ENCODE results near the gene EDC3. TPM values are rescaled to one million over a fixed set of nuclear protein-coding genes. Genes with fewer than 3 reads are reported as not detected.

EDC3 gene, protein sequence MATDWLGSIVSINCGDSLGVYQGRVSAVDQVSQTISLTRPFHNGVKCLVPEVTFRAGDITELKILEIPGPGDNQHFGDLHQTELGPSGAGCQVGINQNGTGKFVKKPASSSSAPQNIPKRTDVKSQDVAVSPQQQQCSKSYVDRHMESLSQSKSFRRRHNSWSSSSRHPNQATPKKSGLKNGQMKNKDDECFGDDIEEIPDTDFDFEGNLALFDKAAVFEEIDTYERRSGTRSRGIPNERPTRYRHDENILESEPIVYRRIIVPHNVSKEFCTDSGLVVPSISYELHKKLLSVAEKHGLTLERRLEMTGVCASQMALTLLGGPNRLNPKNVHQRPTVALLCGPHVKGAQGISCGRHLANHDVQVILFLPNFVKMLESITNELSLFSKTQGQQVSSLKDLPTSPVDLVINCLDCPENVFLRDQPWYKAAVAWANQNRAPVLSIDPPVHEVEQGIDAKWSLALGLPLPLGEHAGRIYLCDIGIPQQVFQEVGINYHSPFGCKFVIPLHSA
- 15.8 and 16.1 TPM in 2 replicates for total RNA-seq

DNA sequence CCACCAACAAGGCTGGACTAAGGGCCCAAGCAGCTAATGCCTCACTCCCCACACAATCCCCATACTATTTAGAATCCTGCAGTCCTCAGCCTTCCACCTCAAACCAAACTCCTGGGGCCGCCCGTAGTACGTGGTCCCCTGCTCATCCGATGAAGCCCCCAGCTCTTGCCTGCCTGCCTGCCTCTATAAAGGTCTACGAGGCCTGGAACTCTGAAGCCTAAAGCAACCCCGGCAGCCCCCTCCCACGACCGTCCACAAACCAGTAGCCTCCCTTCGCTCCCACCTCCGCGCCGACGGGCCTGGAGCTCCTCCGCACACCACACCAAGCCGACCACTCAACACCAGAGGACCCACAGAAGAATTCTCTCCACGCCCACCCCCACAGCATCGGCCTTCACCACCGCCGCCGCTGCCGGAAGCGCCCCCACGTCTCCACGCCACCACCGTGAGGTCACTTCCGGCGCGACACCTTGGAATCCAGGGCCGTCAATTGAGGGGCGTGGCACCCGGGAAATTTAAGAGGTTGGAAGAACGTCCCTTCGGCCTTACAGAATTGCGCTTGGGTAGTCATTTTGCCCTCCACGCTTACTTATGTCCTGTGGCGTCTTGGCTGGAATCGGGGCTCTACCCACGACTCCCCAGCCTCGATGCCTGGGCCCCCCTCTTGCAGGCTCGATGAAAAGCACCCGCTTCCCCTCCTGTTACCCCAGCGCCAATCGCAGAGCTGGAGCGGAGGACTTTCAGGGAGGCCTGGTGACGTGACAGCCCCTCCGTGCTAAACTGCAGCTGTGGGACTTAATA, at the start of gene EDC3:
Gene EDC3 (minus strand): TSS at position 428 of the 801 bp plus-strand sequence. CDS start 20,900 bp downstream, outside the sequence.

DNA sequence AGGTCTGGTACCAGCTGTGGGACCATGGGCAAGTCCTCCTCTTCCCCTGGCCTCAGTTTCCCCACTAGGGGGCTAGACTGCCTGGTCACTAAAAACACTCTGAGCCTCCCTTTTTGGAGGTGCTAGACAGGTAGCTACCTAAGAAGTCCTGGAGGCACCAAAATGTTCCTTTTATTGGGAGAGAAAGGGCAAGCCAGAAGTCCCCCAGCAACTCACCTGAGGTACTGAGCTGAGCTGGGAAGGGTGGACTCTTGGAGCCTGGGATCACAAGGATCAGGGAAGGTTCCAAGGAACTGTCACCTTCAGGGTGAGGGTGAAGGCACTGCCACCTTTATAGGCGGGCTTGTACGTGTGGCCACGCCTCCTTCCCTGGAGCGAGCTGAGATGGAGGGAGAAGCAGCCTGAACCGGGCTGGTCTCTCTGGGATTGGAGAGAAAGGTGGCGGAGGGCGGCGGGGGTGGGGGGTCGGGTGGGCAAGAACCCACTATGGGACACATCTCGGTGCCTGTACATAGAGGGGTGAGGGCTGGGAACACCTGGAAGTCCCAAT, 29.5 kb upstream of the EDC3 start, which contains the start of gene CYP1A1:
Gene CYP1A1 (minus strand): TSS at position 304 of the 550 bp plus-strand sequence. CDS start 2,431 bp downstream, outside the sequence.

DNA sequence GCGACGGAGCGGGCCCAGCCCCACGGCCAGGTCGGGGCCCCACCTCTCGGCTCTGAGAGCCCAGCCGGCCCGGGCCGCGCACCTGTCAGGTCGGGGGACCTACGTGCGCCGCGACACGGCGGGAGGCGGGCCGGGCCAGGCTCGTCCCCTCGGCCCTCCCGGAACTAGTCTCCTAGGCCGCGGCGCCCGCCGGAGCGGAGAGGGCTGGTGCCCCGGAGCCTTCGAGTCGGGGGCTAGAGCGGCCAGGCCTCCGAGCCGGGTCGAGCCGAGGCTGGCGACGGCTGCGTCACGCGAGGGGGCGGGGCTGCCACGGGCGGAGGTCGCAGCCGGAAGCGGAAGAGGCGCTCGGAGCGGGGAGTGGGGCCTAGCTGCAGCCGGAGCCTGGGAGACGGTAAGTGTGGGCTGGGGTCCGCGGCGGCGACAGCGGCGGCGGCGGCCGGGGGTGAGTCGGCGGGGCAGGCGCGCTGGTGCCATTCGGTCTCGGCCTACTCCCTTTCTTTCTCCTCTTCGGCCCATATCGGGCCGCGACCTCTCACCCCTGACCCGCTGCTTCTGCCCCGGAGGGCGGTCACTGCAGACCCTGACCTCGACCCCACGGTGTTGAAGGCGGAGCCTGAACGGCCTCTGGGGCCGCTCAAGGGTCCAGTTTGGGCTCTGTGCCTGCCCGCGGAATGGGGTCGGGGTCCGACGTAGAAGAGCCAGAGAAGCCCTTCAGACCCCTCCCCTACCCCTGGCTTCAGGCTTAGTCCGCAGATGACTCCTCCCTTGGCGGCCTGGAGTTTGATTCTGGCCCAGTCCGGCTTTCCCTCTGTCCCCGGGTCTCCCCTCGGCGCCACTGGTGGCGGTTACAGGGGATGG, 80.1 kb downstream of the EDC3 start, which contains the start of gene CLK3:
Gene CLK3 (plus strand): TSS at position 329 of the 858 bp plus-strand sequence. CDS start 3,361 bp downstream, outside the sequence.

Other genes with a start within 250 kb of the EDC3 start
- gene UBL7, start 234.9 kb downstream of the EDC3 start, total RNA-seq, result 53.8 and 64.2 TPM in 2 replicates
- 2.2 and 2.7 TPM in 2 replicates for gene ARID3B, start 154.8 kb downstream of the EDC3 start, total RNA-seq
- gene CLK3, start 80.2 kb downstream of the EDC3 start, total RNA-seq, result 63.9 and 64.1 TPM in 2 replicates
- gene CYP1A1, start 29.5 kb upstream of the EDC3 start, total RNA-seq, result 30.3 and 34.7 TPM in 2 replicates
- gene CYP1A2, start 52.8 kb upstream of the EDC3 start, total RNA-seq, result not detected in 2 replicates
- gene CSK, start 86.1 kb upstream of the EDC3 start, total RNA-seq, result 30.0 and 30.9 TPM in 2 replicates
- not detected in 2 replicates for gene LMAN1L, start 116.8 kb upstream of the EDC3 start, total RNA-seq
- not detected in 2 replicates for gene CPLX3, start 130.6 kb upstream of the EDC3 start, total RNA-seq
- gene ULK3, start 147.1 kb upstream of the EDC3 start, total RNA-seq, result 33.4 and 36.1 TPM in 2 replicates
- gene SCAMP2, start 177.3 kb upstream of the EDC3 start, total RNA-seq, result 71.6 and 77.7 TPM in 2 replicates
- gene MPI, start 194.0 kb upstream of the EDC3 start, total RNA-seq, result 35.4 and 42.9 TPM in 2 replicates
- 21.5 and 21.8 TPM in 2 replicates for gene FAM219B, start 210.8 kb upstream of the EDC3 start, total RNA-seq
- 199 and 206 TPM in 2 replicates for gene COX5A, start 242.0 kb upstream of the EDC3 start, total RNA-seq

Measured in mammary microvascular endothelial cell (primary cell).